ENCODE data around the gene DPAGT1. TPM values are rescaled to one million over a fixed set of nuclear protein-coding genes. Genes with fewer than 3 reads are reported as not detected.

Gene DPAGT1
- polyA plus RNA-seq, 1 experiment: 67.4 TPM

- CTCF ChIA-PET: interaction anchor here (0.8 to 3.3 kb wide), 6 partner anchors 10 to 204 kb away, joined by 3 to 11 read pairs (median 4); no protein-coding TSS in a partner anchor
Observed at GRCh38 chr11:119120639-119121007, 19.0 kb upstream of the DPAGT1 start.

DNA sequence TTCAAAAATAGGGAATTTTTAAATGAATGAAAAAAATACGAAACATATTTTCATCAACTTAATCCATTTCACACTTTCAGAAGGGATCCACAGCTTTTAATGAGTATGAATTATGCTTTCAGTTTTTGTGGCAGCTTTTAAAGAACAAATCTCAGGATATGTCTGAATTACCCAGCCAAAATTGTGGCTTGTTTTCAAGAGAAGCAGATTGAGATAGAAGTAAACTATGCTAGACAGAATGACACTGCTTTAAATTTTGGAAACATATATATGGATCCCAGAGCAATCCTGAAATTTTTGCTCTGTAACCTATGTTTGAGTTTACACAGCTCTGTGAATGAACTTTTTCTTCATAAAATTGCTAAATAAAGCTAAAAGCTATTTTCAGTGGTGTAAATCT is 17.3 kb upstream of the DPAGT1 start:
- Histone ChIP-seq H3K27me3 (ENCODE audit: control insufficient read depth, insufficient read depth, low read length) (no peaks in the 10 kb centered on the region), H3K36me3 (ENCODE audit: control insufficient read depth, insufficient read depth, low read length) (peaks cover 6% of the 10 kb centered on the region), H3K4me3 (ENCODE audit: low read depth, low read length) (no peak overlapping the region)
- no peak for DNase-seq (ENCODE audit: low read depth)
- ChIA-PET POLR2A (no interaction called here), CTCF (interaction anchor here (3.3 kb wide), 1 partner anchor 8 kb away, joined by 11 read pairs; no protein-coding TSS in a partner anchor)
- TF ChIP-seq, protein P1, sequence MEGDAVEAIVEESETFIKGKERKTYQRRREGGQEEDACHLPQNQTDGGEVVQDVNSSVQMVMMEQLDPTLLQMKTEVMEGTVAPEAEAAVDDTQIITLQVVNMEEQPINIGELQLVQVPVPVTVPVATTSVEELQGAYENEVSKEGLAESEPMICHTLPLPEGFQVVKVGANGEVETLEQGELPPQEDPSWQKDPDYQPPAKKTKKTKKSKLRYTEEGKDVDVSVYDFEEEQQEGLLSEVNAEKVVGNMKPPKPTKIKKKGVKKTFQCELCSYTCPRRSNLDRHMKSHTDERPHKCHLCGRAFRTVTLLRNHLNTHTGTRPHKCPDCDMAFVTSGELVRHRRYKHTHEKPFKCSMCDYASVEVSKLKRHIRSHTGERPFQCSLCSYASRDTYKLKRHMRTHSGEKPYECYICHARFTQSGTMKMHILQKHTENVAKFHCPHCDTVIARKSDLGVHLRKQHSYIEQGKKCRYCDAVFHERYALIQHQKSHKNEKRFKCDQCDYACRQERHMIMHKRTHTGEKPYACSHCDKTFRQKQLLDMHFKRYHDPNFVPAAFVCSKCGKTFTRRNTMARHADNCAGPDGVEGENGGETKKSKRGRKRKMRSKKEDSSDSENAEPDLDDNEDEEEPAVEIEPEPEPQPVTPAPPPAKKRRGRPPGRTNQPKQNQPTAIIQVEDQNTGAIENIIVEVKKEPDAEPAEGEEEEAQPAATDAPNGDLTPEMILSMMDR (IDR thresholded peaks at IDR 0.05; ENCODE audit: insufficient read depth, low read depth, low read length): no peak

More at GRCh38 chr11:119120639-119121007, 19.0 kb upstream of the DPAGT1 start:
- no peaks in the 10 kb centered on the region for H3K27me3 ChIP-seq (ENCODE audit: control insufficient read depth, insufficient read depth, low read length)
- peaks cover 8% of the 10 kb centered on the region for H3K36me3 ChIP-seq (ENCODE audit: control insufficient read depth, insufficient read depth, low read length)
- H3K4me3 ChIP-seq (ENCODE audit: low read depth, low read length): peak overlapping the region; percentile 42
- no peak for DNase-seq (ENCODE audit: low read depth)
- POLR2A ChIA-PET: interaction anchor here (0.6 kb wide), 1 partner anchor 35 kb away, joined by 6 read pairs; no protein-coding TSS in a partner anchor
- TF ChIP-seq, protein P1 (IDR thresholded peaks at IDR 0.05; ENCODE audit: insufficient read depth, low read depth, low read length): no peak

GRCh38 chr11:119118227-119118626 is 16.6 kb upstream of the DPAGT1 start:
- ChIA-PET CTCF (interaction anchor here (0.9 to 3.3 kb wide), 2 partner anchors 8 to 16 kb away, joined by 3 to 11 read pairs; no protein-coding TSS in a partner anchor), POLR2A (no interaction called here)
- no peaks in the 10 kb centered on the region for H3K27me3 ChIP-seq (ENCODE audit: control insufficient read depth, insufficient read depth, low read length)
- TF ChIP-seq, protein P1 (IDR thresholded peaks at IDR 0.05; ENCODE audit: insufficient read depth, low read depth, low read length): no peak
- peaks cover 11% of the 10 kb centered on the region for H3K36me3 ChIP-seq (ENCODE audit: control insufficient read depth, insufficient read depth, low read length)
- no peak overlapping the region for H3K4me3 ChIP-seq (ENCODE audit: low read depth, low read length)
- no peak for DNase-seq (ENCODE audit: low read depth)

DNA sequence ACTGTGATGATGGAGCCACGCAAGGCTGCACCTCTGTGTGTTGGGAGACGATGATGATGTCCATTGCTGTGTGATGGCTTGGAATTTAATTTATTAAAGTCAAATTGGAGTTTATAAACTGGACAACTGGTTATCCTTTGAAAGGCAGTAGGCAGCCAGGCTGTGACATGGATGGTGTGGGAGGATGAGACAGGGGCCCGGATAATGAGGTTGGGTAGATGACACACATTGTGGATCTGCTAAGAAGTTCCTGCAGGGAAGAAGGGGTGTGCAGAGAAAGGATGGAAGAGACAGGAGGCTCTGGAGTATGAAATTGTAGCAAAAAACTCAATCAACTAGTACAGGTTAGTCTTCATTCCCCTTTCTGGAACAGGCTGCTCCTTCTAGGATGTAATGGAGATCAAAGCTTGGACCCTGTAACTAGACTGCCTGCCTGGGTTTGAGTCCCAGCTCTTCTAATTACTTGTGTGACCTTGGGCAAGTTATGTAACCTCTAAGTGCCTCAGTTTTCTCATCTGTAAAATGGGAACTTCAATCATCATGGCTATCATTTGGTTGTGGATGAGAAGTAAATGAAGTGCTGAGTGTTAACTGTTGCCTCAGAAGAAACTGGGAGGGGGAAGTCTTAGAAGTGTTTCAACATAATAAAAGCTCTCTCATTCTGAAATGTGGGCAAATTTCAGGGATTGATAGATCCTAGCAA is 15.5 kb upstream of the DPAGT1 start:
- Histone ChIP-seq H3K36me3 (ENCODE audit: control insufficient read depth, insufficient read depth, low read length) (peaks cover 18% of the 10 kb centered on the region), H3K27me3 (ENCODE audit: control insufficient read depth, insufficient read depth, low read length) (no peaks in the 10 kb centered on the region), H3K4me3 (ENCODE audit: low read depth, low read length) (no peak overlapping the region)
- TF ChIP-seq, protein P1 (IDR thresholded peaks at IDR 0.05; ENCODE audit: insufficient read depth, low read depth, low read length): no peak
- ChIA-PET POLR2A (no interaction called here), CTCF (interaction anchor here (0.9 kb wide), 2 partner anchors 17 to 205 kb away, joined by 3 to 4 read pairs; no protein-coding TSS in a partner anchor)
- no peak for DNase-seq (ENCODE audit: low read depth)

DNA sequence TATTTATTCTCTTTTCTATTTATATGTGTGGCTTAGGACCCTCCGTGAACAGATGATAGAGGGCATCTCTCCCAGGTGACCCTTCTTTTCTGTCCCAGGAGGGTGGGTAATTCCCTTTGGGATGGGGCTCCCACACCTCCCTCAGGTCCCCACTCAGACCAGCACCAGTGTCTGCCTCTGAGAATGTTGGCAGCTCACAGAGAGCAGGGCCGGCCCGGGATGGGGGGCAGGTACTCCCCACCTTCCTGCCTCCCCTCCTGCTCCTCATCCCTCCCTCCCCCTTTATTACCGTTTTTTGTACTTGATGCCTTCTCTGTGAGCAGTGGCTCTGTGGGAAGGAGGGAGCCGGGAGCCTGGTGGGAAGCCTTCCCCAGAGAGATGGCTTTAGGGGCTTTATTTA is 14.9 kb upstream of the DPAGT1 start:
- TF ChIP-seq, protein P1 (IDR thresholded peaks at IDR 0.05; ENCODE audit: insufficient read depth, low read depth, low read length): no peak
- ChIA-PET POLR2A (no interaction called here), CTCF (no interaction called here)
- Histone ChIP-seq H3K27me3 (ENCODE audit: control insufficient read depth, insufficient read depth, low read length) (no peaks in the 10 kb centered on the region), H3K36me3 (ENCODE audit: control insufficient read depth, insufficient read depth, low read length) (peaks cover 18% of the 10 kb centered on the region), H3K4me3 (ENCODE audit: low read depth, low read length) (no peak overlapping the region)
- no peak for DNase-seq (ENCODE audit: low read depth)
